ENCODE measurements around the gene GYPC.

GRCh38 chr2:126733795-126734194 is 77.8 kb downstream of the GYPC start:
- no peak for TF ChIP-seq CHD2 (IDR thresholded peaks at IDR 0.05; ENCODE audit: low read length, partially characterized antibody)
- TF ChIP-seq CTCF (IDR thresholded peaks at IDR 0.05), result no peak
- TF ChIP-seq NR3C1 (IDR thresholded peaks at IDR 0.05), result no peak
- TF ChIP-seq RAD21 (conservative IDR thresholded peaks at IDR 0.05 in 1 of 2, IDR thresholded peaks at IDR 0.05 in 1 of 2), result no peak
- no peak for TF ChIP-seq BHLHE40 (IDR thresholded peaks at IDR 0.05; ENCODE audit: low read depth, low read length)
- TF ChIP-seq POLR2A (IDR thresholded peaks at IDR 0.05; ENCODE audit: low read length), result no peak
- no peak for TF ChIP-seq POLR2AphosphoS2 (conservative IDR thresholded peaks at IDR 0.05; ENCODE audit: low read length)
- no peak for TF ChIP-seq CBX8 (IDR thresholded peaks at IDR 0.05)
- TF ChIP-seq JUN (IDR thresholded peaks at IDR 0.05), result no peak
- no peak for TF ChIP-seq CEBPB (IDR thresholded peaks at IDR 0.05)
- TF ChIP-seq RFX5 (IDR thresholded peaks at IDR 0.05), result no peak
- no peak for TF ChIP-seq RARB (CRISPR knock-in tag; IDR thresholded peaks at IDR 0.05)
- TF ChIP-seq GATA3 (IDR thresholded peaks at IDR 0.05; ENCODE audit: borderline replicate concordance), result no peak
- TF ChIP-seq TP53 (CRISPR knock-in tag; IDR thresholded peaks at IDR 0.05), result no peak

Measured in A549 (cell line).